Stimulated activated CD8-positive, alpha-beta memory T cell treated with anti-CD3 and anti-CD28 coated beads, Interleukin-7, amount 100 ng/mL, for 24 hours (primary cell): ENCODE measurements around the gene TENM3.

ENCODE experiments used
- DNase-seq: peaks from one replicate; pipeline ENCODE4 v3.0.0-alpha.2; 2020; ENCODE audit warnings: low read depth

Gene TENM3

DNA sequence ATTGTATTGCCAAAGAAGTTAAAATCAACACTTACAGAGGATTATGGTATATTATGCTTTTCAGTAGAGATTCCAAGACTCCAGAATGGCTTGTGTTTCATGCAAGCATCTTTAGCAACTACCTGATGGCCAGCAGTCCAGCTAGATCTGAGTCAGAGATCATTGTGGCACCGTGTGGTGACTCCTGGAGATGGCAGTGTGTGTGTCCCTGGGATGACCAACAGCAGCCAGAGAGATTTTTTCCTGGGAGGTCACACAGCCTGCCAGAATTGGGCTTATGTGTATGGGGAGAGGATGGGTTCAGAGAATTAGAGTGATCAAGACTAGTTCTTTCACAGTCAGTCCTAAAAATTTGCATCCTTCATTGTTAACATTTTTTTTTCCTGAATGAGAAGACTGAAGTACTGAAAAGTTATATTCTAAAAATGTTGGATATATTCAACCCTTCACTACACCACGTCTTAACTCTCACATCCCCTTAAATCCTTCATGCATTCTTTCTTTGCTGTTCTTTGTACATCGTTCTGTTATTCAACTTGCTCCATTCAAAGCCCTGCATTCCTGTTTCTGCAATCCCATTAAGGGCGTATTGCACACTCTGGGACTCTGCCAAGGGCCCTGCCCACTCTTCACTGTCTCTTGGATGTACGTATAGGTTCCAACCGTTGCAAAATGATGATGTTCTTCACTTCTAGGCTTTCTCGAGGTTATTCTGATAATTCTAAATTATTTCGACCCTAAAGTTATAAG is 12.4 kb downstream of the TENM3 start:
- no peak for DNase-seq

DNA sequence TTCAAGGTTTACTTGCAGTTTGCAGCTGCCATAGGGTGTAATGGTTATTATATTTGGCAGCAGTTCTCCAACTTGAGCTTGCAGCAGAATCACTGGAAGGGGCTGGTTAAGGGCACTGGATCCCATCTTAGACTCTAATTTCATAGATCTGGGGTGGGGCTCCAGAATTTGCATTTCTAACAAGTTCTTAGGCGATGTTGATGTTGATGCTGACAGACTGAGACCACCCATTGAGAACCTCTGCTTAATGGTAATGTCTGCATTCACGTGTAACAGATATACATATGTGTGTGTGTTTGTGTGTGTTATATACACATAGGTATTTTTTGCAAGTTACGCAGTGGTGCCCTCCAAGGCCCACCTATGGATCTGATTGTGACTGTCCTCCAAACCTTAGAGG is 13.8 kb downstream of the TENM3 start:
- no peak for DNase-seq

GRCh38 chr4:182257503-182257902 is 14.3 kb downstream of the TENM3 start:
- no peak for DNase-seq

DNA sequence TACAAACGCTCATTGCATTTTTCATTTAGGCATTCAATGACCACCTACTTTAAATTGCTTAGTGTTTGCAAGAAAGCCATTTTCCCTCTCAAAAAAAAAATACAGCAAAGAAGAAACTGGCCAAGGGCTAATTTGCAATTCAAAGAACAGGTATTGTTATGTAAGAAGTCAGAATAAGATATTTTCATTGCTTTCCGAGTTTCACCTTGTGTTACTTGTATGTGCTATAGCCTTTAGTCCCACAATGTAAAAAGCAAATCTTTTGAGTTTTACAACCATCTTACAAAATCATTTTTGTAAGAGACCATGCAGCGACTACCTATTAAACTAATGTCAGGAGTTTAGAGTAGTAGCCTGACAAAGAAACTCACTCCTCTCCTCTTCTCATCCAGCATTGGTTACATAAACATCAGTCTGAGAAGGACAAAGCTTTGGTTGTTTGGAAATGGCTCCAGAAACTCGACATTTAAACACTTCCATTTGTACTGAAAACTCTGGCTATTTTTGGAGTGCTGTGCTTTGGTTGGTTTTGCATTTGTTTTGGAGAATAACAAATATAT is 15.3 kb downstream of the TENM3 start:
- no peak for DNase-seq

- no peak for DNase-seq
Measured at GRCh38 chr4:182261651-182262223, 18.5 kb downstream of the TENM3 start.

GRCh38 chr4:182263562-182263961 is 20.4 kb downstream of the TENM3 start:
- DNase-seq, result no peak

DNA sequence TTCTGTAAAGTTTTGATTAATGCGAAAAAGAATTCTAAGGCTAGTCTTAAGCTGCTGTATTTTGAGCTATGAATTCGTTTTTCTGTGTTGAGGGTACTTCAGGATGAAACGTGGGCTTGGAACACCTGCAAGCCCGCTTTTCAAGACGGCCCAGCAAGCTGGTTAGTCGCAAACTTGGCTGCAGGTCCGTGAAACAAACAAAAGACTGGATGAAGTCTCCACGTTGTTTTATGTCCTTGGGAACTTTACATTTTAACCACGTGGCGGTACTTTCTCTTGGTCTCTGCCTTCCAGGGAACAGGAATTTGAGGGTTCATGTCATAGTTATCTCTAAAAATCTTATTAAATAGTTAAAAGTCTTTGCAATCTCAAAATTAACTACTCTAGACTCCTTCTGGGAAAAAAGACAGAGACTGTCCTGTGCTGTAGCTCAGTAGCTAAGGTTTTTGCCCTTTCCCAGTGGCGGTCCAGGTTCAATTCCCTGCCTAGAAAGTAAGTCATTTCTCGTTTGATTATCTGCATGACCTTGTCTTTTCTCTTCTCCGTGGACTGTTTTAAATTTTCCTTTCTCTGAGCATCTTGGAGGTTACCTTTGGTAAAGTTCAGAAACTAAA is 21.0 kb downstream of the TENM3 start:
- DNase-seq, result no peak

DNA sequence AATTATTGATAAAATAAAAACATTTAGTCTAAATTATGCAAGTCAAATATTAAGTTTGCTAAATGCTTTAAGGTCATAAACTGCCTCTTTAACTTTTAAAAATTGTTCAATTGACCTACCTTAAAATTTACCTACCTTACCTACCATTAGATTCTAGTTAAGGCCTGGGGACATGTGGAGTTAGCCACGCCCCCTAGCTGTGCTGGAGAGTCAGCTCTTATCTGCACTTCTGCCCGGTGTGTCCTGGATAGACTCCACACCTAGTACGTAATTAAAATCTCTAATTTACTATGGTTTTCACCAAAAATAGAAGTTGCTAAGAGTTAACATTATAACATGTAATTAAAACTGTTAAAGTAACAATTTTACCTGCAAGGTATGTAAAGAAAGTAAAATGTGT is 22.7 kb downstream of the TENM3 start:
- DNase-seq, result no peak

- DNase-seq, result no peak
Measured at GRCh38 chr4:182267048-182267447, 23.8 kb downstream of the TENM3 start.

DNA sequence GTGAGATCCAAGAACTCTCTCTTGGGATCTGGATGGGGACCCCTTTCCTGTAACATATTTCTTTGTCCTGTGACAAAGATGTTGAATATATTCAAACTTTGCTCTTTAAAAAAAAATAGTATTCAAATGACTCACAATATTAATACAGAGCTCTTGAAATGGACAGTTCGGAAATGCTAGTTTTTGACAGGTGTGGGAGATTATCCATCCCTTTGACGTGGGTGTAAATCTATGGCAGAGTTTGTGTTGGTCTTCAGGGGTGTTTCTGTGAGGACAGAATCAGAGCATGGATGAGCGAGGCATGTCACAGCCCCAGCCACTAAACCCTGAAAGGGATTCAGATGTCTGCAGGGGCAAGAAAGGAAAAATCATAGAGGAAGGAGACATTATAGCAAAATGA is 25.8 kb downstream of the TENM3 start:
- DNase-seq, result no peak

- DNase-seq, result no peak
Measured at GRCh38 chr4:182271731-182272130, 28.5 kb downstream of the TENM3 start.

- DNase-seq, result no peak
Measured at GRCh38 chr4:182272151-182272550, 28.9 kb downstream of the TENM3 start.

GRCh38 chr4:182273191-182273935 is 30.2 kb downstream of the TENM3 start:
- no peak for DNase-seq

- no peak for DNase-seq
Measured at GRCh38 chr4:182276210-182277109, 33.3 kb downstream of the TENM3 start.

- DNase-seq, result no peak
Measured at GRCh38 chr4:182277377-182277776, 34.2 kb downstream of the TENM3 start.

DNA sequence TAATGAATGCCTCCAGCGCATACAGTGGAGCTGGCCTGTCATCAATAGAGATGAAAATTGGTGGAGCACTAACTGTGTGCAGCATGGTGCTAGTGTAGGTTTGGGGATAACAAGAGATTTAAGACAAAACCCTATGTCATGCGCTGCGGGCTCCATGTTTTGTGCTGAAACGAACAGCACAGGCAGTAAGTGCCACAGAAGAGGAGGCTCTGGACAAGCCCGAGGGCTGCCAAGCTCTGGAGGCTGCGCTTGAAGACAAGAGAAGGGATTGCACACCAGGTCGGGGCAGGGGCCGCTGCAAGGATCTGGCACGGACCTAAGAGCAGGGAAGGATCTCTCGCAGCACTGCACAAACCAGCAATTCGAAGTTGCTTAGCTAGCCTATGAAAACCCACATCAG is 35.5 kb downstream of the TENM3 start:
- no peak for DNase-seq

GRCh38 chr4:182280436-182281111 is 37.4 kb downstream of the TENM3 start:
- DNase-seq, result no peak

DNA sequence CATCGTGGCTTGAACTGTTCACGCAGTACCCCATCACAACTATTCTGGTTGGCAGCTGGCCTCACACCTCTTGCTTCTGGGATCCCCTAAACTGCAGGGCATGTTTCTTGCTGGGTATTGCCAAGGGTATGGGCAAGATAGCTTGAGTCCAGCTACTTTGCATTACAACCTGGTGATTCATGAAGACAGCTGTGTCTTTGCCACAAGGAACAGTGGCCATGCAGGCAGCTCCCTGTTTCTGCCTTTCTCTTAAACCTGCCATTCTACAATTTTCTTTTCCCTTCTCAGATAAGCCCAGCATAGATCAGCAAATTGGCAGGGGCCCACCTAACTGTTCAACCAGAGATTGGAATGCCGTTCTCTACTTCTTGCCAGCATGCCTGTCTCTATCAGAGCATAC is 42.8 kb downstream of the TENM3 start:
- no peak for DNase-seq

DNA sequence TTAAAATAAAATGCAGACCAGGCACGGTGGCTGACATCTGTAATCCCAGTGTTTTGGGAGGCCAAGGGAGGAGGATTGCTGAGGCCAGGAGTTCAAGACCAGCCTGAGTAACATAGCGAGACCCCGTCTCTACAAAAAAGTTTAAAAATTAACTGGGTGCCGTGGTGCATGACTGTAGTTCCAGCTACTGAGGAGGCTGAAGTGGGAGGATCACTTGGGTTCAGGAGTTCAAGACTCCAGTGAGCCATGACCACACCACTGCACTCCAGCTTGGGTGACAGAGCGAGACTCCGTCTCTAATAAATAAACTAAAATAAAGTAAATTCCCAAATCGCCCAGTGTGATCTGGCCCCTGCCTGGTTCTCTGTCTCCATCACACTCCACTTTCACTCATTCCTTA is 43.7 kb downstream of the TENM3 start:
- no peak for DNase-seq

GRCh38 chr4:182288534-182288933 is 45.3 kb downstream of the TENM3 start:
- DNase-seq, result no peak

DNA sequence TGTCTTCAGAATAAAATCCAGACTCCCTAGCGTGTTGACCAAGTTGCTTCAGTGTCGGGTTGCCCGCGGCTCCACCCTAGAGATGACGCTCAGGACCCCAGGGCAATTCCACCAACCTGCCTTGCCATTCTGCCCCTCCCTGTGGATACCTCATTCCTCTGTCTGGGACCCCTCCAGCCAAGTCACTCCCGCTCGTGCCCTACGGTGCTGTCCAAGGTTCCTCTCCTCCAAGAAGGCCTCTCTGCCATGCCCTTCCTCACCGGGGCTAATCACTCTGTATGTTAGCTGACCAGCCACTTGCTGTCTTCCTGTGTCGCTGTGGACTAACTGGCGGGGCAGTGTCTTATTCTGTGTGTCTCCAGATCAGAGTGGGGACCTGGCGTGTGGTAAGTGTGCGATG is 46.6 kb downstream of the TENM3 start:
- no peak for DNase-seq
